IPS DF 4.7 (cell line): ENCODE measurements around the gene ARID5A.
"Not testable (repeated sequence)": the region's sequence is repeated elsewhere in the genome, so short reads cannot be mapped to it uniquely, and the experiment has no call there.

Source experiments
- DNase-seq: peaks from one replicate; pipeline ENCODE4 v3.0.0-alpha.2; 2013; ENCODE audit warnings: low spot score; ENCODE audit errors: extremely low read depth

ARID5A gene

GRCh38 chr2:96554293-96555145 lies 18.0 kb downstream of the ARID5A start:
- no peak for DNase-seq

GRCh38 chr2:96555146-96555610 lies 18.6 kb downstream of the ARID5A start:
- no peak for DNase-seq

- DNase-seq: no peak
Measured at GRCh38 chr2:96556441-96557330, 20.1 kb downstream of the ARID5A start.

GRCh38 chr2:96557421-96557820 lies 20.9 kb downstream of the ARID5A start:
- not testable (repeated sequence) for DNase-seq

GRCh38 chr2:96558061-96558460 lies 21.5 kb downstream of the ARID5A start:
- no peak for DNase-seq

GRCh38 chr2:96558485-96558884 lies 21.9 kb downstream of the ARID5A start:
- no peak for DNase-seq

- DNase-seq: no peak
Measured at GRCh38 chr2:96564026-96564425, 27.5 kb downstream of the ARID5A start.

GRCh38 chr2:96564563-96564962 lies 28.0 kb downstream of the ARID5A start:
- no peak for DNase-seq

- DNase-seq: peak; percentile 22
Measured at GRCh38 chr2:96565111-96565510, 28.6 kb downstream of the ARID5A start.

GRCh38 chr2:96568094-96568493 lies 31.5 kb downstream of the ARID5A start:
- no peak for DNase-seq

- no peak for DNase-seq
Measured at GRCh38 chr2:96574364-96574763, 37.8 kb downstream of the ARID5A start.

- no peak for DNase-seq
Measured at GRCh38 chr2:96575785-96576456, 39.4 kb downstream of the ARID5A start.

GRCh38 chr2:96577501-96577900 lies 40.9 kb downstream of the ARID5A start:
- no peak for DNase-seq

- no peak for DNase-seq
Measured at GRCh38 chr2:96578731-96579130, 42.2 kb downstream of the ARID5A start.

GRCh38 chr2:96579422-96579821 lies 42.9 kb downstream of the ARID5A start:
- no peak for DNase-seq

GRCh38 chr2:96580771-96581170 lies 44.2 kb downstream of the ARID5A start:
- DNase-seq: no peak

- no peak for DNase-seq
Measured at GRCh38 chr2:96584017-96584416, 47.5 kb downstream of the ARID5A start.

- no peak for DNase-seq
Measured at GRCh38 chr2:96587843-96588242, 51.3 kb downstream of the ARID5A start.

- no peak for DNase-seq
Measured at GRCh38 chr2:96591054-96591453, 54.5 kb downstream of the ARID5A start.

GRCh38 chr2:96591494-96591893 lies 54.9 kb downstream of the ARID5A start:
- DNase-seq: no peak

- DNase-seq: no peak
Measured at GRCh38 chr2:96594282-96594681, 57.7 kb downstream of the ARID5A start.
